Stimulated activated CD8-positive, alpha-beta memory T cell treated with anti-CD3 and anti-CD28 coated beads, Interleukin-12 subunit alpha, Interleukin-12 subunit beta, amount 100 ng/mL, for 1 hour (primary cell): ENCODE data around the gene LBX2.

Experiments
- DNase-seq: peaks from one replicate; pipeline ENCODE4 v3.0.0-alpha.2; 2020; ENCODE audit warnings: low read depth

LBX2 gene

DNA sequence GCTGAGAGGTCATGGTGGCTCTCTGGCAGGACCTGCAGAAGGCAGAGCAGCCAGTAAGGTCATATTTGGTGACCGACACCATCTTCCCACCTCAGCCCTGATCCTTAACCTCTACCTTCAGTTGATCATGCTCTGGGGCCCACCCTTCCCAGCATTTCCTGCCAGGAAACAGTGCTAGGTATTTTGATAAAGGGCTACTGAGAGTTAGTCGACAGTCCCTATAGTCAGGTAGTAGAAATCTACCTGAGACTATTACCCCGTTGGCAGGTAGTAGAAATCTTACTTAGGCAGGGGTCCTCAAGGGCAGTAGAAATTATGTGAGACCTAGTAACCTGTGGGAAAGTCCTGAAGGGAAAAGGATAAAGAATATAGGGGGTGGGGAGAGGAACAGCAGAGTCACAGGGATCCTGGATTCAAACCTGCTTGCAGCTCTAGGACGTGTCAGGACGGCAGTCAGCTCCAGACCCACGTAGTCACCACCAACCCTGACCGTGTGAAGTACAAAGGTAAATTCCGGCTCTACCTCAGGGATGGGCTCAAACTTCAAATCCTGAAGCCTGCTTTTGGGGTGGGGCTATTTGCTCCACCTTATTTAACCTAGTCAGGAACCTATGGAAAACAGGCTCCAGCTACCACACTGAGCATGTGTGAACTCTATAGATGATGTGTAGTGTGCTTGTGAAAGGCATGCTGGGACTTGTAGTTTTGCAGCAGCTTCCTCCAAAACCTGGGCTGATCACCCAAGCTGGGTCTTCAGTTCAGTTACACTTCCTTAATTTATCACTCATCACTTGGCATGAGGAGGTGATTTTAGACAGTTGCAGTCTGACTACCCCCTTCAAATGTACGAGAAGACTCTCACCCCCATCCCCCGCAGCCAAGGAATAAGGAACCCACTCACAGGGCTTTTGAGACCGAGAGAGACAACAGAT lies 26.6 kb upstream of the LBX2 start, which contains the start of gene DQX1:
Gene DQX1 (minus strand): TSS at position 515 of the 932 bp plus-strand sequence. CDS start 502 bp downstream, at position 13.
- DNase-seq: no peak

DNA sequence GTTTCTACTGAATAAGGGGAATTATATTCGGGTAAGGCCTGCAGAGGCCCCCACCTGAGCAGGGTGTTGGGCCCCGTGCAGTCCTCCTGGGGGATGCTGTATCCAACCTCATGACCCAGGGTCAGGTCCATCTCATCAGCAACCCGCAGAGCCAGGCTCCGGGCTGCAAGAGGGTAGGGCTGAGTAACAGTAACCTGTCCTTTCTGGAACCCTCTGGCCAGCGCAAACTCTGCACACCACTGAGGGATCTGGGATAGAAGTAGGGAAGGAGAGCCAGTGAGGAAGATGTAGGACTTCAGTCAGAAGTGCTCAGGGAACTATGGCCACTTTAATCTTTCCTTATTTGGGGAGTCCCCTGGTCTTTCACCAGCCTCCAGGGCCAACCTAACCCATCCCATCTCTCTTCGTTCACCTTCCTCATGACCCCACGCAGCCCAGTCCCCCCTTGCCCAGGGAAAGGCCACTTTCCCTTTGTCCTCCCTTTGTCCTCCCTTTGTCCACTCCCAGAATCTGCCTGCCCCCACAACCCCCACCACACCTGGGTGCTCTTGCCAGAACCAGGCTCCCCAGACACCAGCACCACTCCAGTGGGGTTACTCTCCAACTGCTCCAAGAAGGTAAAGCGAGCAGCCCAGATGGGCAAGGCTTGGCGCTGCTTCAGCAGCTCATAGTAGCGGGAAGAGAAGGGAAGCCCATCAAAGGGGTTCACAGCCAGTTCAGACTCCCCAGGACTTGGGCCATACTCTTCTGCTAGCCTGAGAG lies 25.7 kb upstream of the LBX2 start:
- no peak for DNase-seq

DNA sequence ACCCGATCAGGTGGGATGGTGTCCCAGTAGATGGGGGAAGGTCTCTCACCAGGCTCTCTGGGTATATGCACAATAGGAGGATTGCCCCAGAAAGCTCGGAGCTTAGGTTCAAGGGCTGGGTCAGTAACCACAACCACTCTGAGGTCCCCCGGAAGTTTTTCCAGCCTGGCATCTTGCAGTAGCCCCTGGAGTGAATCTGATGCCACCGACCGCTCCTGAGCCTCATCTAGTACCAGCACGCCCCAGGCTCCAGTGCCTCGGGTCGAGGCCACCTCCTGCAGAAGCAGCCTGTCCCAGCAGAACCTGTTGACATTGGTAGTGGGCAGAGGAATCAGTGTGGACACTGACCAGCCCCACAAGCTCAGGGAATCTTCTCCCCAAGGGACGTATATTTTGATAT lies 24.6 kb upstream of the LBX2 start:
- DNase-seq: no peak

DNA sequence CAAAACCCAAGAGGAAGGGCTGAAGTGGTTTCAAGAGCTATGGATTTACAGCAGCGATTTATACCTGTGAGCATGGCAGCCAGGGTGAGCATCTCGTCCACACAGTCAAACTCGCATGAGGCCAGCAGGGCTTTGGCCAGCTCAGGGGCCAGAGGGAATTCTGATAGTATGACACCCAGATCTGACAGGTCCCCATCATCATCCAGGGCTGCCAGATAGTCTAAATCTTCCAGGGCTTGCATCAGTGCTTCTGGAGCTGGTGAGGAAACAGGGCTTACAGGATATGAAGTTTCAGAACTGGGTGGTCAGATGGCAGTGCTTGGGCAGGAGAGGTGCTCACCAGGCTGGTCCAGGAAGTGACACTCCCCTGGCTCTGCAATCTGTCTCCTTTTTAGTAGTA lies 23.1 kb upstream of the LBX2 start:
- no peak for DNase-seq

DNA sequence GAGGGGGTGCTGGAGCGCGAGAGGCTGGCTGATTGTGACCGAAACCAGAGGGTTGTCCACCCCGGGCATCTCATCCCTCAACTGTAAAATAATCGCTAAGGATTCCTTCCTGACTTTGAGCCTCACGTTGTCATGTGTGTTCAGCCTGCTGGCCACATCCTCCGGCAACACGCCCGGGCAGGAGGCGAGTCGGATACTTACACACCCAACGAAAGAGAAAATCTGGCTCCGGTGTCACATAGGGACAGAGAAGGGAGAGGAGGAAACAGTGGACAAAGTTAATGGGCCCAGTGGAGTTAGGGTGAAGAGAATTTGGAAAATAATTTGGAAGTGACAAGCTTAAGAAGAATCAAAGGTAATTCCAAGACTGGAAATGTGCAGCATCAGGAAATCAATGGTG lies 17.2 kb upstream of the LBX2 start:
- DNase-seq: no peak

DNA sequence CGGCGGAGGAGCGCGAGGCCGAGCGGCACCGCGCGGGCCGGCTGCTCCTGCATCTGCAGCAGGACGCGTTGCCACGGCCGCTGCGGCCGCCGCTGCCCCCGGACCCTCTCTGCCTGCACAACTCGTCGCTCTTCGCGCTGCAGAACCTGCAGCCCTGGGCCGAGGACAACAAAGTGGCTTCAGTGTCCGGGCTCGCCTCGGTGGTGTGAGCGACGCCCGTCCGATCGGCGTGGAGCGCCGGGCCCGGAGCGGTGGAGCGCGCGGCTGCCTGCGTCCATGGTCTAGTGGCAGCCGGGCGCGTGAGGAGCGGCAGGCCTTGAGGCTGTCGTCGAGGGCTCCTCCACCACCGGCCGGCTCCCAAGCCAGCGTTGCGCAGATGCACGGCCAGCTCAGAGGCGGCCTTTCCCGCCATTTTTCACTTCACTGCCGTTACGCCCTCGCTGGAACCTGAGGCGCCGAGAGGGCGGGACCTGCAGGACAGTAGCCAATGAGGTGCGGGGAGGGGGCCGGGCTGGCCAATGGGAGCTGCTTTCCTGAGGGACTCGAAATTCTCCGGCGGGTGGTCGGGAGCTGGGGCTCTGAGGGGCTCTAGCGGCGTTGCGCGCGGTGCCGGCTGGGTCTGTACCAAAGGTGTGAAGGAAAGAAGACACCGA lies 16.7 kb upstream of the LBX2 start:
- DNase-seq: peak; percentile 50

DNA sequence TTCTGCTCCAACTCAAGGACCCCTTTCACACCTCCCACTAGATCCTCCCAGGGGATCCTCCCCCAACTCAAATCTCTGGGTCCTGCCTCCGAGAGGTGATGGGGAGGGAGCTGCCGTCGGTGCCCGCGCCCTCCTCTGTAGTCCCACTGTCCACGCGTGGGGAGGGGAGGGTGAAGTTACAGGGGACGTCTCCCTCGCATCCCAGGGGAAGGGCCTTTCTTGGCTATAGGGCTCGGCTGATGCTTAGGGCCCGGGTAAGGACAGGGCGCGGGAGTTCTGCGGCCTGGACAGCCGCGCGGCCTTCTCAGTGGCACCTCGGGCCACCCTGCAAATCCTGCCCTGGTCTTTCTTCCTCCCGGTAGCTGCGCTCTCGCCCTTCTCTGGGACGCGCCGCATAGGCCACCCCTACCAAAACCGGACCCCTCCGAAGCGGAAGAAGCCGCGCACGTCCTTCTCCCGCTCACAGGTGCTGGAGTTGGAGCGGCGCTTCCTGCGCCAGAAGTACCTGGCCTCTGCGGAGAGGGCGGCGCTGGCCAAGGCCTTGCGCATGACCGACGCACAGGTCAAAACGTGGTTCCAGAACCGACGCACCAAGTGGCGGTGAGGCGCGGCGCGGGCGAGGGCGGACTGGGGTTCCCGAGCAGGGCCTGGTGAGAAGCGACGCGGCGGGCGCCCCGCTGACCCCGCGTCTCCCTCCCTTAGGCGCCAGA lies 16.0 kb upstream of the LBX2 start:
- no peak for DNase-seq

DNA sequence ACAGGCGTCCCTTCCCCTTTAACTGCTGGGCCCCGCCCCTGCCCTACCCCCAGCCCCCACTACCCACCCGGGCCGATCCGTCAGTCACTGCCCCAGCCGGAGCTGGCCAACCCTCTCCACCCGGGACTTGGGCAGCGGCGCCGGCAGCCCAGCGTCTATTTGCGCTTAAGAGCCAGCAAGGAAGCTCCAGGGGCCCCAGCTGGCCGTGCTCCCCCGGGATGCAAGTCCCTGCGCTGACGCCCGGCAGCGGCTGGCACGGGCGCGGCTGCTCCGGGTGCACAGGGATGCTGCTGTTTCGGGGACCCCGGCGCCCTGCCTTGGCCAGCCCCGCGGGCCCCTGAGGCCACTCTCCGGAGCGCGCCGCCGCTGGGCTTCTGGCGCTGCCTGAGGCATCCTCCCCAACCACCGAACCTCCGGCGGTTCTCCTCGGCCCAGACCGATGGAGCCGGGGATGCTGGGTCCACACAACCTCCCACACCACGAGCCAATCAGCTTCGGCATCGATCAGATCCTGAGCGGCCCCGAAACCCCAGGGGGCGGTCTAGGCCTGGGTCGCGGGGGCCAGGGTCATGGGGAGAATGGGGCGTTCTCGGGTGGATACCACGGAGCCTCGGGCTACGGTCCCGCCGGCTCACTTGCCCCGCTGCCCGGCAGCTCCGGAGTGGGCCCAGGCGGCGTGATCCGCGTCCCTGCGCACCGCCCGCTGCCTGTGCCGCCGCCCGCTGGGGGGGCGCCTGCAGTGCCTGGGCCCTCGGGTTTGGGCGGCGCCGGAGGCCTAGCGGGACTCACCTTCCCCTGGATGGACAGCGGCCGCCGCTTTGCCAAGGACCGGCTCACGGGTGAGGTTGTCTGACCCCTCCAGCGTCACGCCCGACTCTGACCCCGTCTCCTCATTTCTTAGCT lies 15.2 kb upstream of the LBX2 start, which contains the start of gene TLX2:
Gene TLX2 (plus strand): TSS at position 83 of the 903 bp plus-strand sequence. CDS start 357 bp downstream, at position 440.
- no peak for DNase-seq

DNA sequence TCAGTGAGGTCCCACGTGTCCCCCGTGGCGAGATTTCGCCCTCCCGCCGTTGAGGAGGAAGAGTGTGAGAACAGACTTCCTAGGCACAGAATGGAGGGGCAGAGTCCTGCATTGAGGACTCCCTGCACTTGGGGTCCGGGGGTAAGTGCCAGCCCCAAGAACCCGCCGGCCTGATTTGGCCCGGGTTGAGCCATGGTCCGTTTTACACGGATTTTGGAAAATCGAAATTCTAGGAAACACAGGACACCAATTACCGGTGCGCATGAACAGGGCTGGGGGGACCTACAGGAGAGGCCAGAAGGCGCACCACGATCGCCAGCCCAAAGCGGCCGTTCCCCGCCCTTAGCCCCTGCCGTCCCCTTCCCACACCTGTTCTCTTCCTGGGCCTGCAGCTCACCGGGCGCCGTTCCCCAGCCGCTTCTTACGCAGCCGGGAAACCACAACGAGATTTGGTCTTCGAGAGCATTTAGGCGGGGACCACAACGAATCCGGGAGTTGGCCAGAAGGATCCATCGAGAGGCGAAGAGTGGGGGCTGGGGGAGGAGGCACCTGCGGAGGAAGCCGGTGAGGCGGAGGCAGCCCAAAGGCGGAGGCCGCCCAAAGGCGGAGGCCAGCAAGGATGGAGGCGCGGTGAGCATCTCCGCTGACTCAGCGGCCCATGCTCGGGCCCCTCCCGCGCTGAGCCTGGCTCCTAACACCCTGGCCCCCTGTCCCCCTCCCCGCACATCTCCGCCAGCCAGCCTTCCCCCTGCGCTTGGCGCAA lies 14.4 kb upstream of the LBX2 start:
- DNase-seq: no peak

DNA sequence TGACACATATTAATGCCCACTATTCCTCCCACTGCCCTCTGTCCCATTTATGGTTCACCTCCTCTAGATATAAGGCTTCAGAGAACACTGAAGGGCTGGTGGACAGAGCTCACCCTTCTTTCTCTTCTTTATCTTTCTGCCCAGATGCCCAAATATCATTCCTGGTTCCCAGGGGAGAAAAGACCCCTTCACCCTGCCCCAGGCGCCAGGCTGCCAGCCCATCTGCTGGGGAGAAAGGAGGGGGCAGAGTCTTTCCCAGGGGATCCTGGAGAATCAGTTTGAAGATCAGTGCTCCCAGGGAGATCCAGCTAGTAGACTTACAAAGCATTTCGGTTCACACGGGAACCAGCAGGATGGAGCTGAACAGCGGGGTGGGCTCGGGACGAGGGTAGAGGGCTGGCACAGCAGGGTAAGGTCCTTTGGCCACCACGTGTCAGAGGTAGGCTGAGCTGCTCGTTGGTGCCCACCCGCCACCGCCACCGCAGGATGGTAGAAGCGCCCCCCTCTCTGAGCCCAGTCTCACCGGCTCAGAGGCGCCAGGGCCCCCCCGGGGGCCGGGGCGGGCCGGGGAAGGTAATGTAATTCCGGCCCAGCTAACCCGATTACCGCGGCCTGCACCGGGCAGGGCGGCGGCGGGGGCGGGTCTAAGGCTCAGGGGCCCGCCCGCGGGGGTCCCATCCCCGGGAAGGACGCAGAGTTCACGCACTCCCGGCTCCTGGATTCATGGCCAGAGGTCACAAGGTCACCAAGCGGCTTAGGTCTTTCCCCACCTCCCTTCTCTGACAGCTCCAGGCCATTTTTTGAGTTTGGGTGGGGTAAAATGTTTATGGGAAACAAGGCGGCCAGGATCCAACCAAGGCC lies 13.6 kb upstream of the LBX2 start:
- DNase-seq: no peak

DNA sequence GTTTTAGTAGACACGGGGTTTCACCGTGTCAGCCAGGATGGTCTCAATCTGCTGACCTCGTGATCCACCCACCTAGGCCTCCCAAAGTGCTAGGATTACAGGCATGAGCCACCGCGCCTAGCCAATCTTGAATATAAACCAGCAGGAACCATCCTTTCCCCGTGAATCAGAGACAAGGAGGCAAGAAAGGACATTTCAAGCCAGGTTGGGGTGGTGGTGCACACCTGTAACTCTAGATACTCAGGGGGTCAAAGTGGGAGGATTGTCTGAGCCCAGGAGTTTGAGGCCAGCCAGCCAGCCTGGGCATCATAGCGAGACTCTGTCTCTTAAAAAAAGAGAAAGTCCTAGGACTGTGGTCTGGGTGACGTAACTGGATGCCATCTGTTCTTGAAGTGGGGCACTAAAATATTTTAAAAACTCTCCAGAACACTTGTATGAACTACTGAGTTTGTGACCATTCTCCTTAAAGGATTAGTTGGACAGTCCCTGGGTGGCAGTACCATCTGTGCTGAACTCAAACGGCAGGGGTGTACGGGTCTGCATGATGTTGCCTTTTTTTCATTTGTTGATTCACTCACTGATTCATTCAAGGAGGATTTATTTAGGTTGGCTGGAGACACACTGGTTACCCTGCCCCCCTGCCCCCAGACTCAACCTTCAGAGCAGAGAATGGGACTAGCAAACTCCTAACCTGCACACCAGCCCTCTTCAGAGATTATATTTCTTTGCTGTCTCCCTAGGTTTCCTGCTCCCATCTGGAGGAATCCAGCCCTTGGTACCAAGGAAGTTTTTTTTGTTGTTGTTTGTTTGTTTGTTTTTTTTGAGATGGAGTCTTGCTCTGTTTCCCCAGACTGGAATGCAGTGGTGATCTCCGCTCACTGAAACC lies 11.9 kb upstream of the LBX2 start:
- DNase-seq: no peak

DNA sequence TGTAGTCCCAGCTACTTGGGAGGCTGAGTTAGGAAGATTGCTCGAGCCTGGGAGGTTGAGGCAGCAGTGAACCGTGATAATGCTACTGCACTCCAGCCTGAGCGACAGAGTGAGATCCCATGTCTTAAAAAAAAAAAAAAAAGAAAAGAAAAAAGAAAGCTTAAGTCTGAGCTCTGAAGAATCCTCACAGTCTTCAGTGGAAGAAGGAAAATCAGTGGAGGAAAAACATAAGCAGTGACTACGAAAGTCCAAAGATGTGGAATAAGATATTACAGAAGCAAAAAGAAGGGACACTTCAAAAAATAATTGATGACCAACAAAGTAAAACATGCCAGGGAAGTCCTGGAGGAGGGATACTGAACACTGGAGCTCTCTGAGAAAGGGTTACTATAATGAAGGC lies 10.9 kb upstream of the LBX2 start:
- no peak for DNase-seq

DNA sequence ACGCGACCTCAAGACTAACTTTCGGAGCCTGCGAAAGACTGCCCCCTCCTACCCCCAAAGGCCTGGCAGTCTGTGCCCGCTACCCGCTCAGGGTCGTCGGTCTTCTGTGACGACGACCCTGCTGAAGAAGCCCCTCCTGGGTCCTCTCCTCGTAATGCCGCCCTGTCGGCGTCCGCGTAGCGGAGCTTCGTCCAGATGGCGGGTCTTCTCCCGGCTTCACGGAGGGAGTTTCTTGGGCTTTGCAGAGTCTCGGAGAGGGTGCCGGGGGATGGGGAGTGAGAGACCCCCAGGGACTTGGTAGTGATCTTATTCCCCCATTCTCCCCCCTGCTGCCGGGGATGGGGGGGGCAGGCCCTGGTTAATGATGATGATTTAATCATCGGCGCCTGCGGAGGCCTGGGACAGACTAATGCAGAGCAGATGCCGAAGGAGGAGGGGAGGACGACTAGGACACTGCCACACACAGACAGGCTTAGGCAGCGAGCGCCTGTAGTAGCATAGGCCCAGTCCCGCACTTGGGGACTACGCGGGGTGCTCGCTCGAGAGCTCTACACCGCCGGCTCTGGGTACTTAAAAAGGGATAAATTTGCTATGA lies 8.6 kb upstream of the LBX2 start:
- no peak for DNase-seq

DNA sequence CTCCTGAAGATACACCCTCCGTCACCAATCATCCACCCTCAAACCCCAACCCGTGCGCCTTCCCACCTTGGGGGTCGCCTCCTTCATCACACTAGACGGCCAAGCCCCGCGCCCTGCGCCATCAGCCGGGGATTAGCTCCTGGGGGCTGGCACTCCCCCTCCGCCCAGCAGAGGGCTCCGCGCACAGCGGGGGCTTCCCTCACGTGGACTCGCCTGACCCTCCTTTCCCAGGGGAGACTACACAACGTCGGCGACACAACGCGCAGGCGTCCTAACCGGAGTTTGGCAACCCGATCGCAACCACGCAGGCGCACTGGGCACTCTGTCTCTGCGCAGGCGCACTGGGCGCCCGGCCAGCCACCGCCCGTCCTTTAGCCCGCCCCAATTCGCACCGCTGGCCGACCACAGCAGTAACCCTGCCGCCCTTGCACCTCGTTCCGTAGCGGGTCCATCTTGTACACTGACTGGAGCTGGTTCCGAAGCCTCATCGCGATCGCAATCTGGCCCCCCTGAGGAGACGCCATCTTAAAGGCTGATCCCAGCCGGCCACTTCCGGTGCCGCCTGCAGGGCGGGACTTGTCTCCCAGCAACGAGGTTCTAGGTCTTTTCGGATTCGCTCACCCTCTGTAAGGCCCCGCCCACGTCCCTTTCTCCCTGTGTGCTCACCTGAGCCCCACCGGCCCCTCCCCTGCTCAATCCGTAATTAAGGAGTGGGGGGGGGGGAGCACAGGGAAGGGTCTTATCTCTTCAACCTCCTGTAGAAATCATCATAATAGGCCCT lies 7.9 kb upstream of the LBX2 start, which contains the start of gene PCGF1:
Gene PCGF1 (minus strand): TSS at position 551 of the 781 bp plus-strand sequence. CDS start 27 bp downstream, at position 524.
- peak; percentile 98 for DNase-seq

DNA sequence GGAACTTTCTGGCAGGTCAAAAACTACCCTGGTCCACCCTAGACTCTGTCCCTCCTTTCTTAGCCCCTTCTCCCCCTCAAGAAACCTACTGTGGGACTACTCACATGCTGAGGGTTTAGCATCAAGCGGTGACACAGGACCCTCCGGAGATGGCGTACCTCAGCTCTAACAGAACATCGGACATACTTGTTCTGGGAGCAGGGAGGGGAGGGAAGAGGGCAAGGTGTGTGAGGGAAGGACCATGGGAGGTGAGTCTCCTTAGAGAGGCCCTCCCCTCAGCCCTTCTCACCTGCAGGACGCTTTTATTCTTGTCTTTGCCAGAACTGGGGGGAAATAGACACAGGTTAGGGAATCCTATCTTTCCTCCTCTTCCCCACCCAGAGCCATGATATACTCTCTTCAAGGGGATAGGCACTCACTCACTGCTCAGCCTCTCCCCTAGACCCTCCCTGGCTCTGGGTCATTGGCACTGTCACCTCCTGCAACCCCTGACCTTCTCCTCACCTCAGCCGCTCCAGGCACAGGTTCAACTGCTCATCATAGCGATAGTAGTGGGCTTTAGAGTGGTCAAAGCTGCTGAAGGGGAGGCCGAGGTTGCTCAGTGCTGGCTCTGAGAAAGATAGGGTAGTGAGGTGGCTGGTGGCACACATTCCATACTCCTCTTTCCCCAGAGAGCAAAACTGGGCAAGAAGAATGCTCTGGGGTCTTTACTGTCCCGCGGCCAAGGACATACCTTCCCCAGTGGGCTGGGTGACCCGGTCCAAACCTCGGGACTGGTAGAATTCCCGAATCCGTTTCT lies 6.2 kb upstream of the LBX2 start:
- no peak for DNase-seq

DNA sequence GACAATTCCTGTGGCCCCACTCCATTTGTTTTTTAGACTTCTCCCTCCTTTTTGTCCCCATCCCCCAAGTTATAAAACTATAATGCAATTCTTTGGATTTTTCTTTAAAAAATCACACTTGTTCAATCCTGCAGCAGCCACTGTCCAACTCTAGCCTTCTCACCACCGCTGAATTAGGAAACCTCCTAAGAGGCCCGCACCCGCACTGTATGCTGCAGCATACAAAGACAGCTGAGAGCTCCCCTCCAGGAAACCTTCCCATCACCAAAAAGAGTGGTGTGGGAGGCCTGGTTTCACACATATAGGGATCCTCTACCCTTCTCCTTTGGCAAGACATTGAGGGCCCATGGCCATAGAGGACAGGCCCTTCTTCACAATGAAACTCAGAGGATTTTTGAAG lies 5.2 kb upstream of the LBX2 start:
- DNase-seq: no peak
